Karpas-422 (cell line): ENCODE results near the gene PLCD4. TPM values are rescaled to one million over a fixed set of nuclear protein-coding genes. Genes with fewer than 3 reads are reported as not detected.

Experiments
- DNase-seq: peaks from one replicate; pipeline ENCODE4 v3.0.0-alpha.2; 2015
- H2AFZ ChIP-seq: fragments of 200-600 bp; sonication (generic); 2 replicates; pipeline ENCODE4 v1.6.1; 2014; ENCODE audit warnings: antibody characterized with exemption, low read length, mixed read lengths
- H3K27ac ChIP-seq: fragments of 200-600 bp; sonication (generic); 2 replicates; pipeline ENCODE4 v1.5.1; 2014; ENCODE audit warnings: mild to moderate bottlenecking, low read length, moderate library complexity
- H3K27me3 ChIP-seq: fragments of 200-600 bp; sonication (generic); 2 replicates; pipeline ENCODE4 v1.6.1; 2014; ENCODE audit warnings: low read length, mixed read lengths
- H3K36me3 ChIP-seq: fragments of 200-600 bp; sonication (generic); 2 replicates; pipeline ENCODE4 v1.6.1; 2014; ENCODE audit warnings: low read length, mixed read lengths; ENCODE audit not compliant: insufficient read depth
- H3K4me1 ChIP-seq: fragments of 200-600 bp; sonication (generic); 2 replicates; pipeline ENCODE4 v1.6.1; 2014; ENCODE audit warnings: mild to moderate bottlenecking, low read length, mixed read lengths
- H3K4me2 ChIP-seq: fragments of 200-600 bp; sonication (generic); 2 replicates; pipeline ENCODE4 v1.6.1; 2014; ENCODE audit warnings: low read length, low read depth, mild to moderate bottlenecking; ENCODE audit not compliant: poor library complexity, severe bottlenecking
- H3K4me3 ChIP-seq: fragments of 200-600 bp; sonication (generic); 2 replicates; pipeline ENCODE4 v1.5.1; 2014; ENCODE audit warnings: mild to moderate bottlenecking, antibody characterized with exemption, low read length, mixed read lengths
- H3K79me2 ChIP-seq: fragments of 200-600 bp; sonication (generic); 2 replicates; pipeline ENCODE4 v1.6.1; 2014; ENCODE audit warnings: mild to moderate bottlenecking, low read length, mixed read lengths
- H3K9ac ChIP-seq: fragments of 200-600 bp; sonication (generic); 2 replicates; pipeline ENCODE4 v1.6.0; 2014; ENCODE audit warnings: low read length
- H3K9me2 ChIP-seq: fragments of 200-600 bp; sonication (generic), shearing (Covaris generic); replicated peaks from 2 replicates; pipeline ENCODE4 v1.6.0; 2014; ENCODE audit warnings: mild to moderate bottlenecking, low read length, moderate library complexity; ENCODE audit not compliant: insufficient read depth
- H3K9me3 ChIP-seq: fragments of 300-700, 200-600 bp; sonication (generic); 2 replicates; pipeline ENCODE4 v1.6.1; 2014; ENCODE audit warnings: low read length, mixed read lengths
- H4K20me1 ChIP-seq: fragments of 200-600 bp; sonication (generic); 2 replicates; pipeline ENCODE4 v1.6.1; 2014; ENCODE audit warnings: mild to moderate bottlenecking, antibody characterized with exemption, low read length, low read depth; ENCODE audit not compliant: insufficient read depth
- total RNA-seq: library from RNA; depleted of rRNA; stranded (reverse); fragments of >200 nt; shearing (Covaris generic); gene quantifications from 2 replicates; pipeline ENCODE4 v1.2.3, GENCODE V29; 2014; ENCODE audit warnings: low replicate concordance

PLCD4 gene
- total RNA-seq, 1 experiment from 2014 or later, result not detected

DNA sequence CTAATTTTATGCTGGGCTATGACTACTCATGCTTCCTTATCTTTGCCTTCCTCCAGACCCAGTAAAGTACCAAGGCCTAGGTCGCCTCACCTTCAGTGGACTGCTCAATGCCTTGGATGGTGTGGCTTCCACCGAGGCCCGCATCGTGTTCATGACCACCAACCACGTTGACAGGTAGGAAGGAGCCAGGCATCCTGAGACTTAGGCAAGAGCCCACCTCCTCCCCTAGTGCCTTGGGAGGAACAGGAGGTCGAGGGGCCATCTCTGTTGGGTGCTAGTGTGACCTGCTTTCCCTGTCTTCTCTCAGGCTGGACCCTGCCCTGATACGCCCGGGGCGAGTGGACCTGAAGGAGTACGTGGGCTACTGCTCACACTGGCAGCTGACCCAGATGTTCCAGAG lies 55.1 kb downstream of the PLCD4 start:
- no peaks in the 10 kb centered on the region for H3K27me3 ChIP-seq
- H3K9ac ChIP-seq, result no peak overlapping the region
- no peak overlapping the region for H3K27ac ChIP-seq
- H3K9me3 ChIP-seq, result no peaks in the 10 kb centered on the region
- H3K79me2 ChIP-seq, result peaks cover 27% of the 10 kb centered on the region
- H3K4me1 ChIP-seq, result peaks cover 21% of the 10 kb centered on the region
- peaks cover 28% of the 10 kb centered on the region; the same call in 1 of the 2 replicates for H3K36me3 ChIP-seq
- no peaks in the 10 kb centered on the region for H4K20me1 ChIP-seq
- H3K9me2 ChIP-seq, result no peaks in the 10 kb centered on the region
- no peak overlapping the region for H3K4me3 ChIP-seq
- H2AFZ ChIP-seq, result no peak overlapping the region
- no peak overlapping the region for H3K4me2 ChIP-seq
- DNase-seq, result no peak

DNA sequence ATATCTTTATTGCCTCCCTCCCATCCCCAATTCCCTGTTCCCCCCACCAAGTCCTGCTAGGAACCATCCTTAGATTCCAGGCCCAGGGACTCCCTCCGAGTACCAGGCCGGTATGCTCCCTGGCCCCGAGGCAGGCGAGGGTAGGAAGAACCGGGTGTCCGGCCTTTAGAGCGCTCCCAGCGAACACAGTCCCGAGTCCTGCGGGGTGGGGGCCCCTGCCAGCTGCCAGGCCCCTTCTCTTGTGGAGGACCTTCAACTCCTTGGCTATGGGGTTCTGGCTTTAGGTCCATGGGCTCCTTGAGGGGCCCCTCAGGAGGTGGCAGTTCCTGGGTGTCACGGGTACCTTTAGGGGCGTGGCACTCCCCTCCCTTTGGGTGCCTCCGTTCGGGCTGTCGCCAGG lies 56.2 kb downstream of the PLCD4 start:
- Histone ChIP-seq H3K27ac (no peak overlapping the region), H3K9me3 (no peaks in the 10 kb centered on the region), H2AFZ (no peak overlapping the region), H3K36me3 (peaks cover 26% of the 10 kb centered on the region; the same call in 1 of the 2 replicates), H3K4me1 (peaks cover 14% of the 10 kb centered on the region), H3K79me2 (peaks cover 18% of the 10 kb centered on the region), H3K9ac (no peak overlapping the region), H3K4me3 (no peak overlapping the region), H3K27me3 (no peaks in the 10 kb centered on the region), H4K20me1 (no peaks in the 10 kb centered on the region), H3K4me2 (no peak overlapping the region), H3K9me2 (no peaks in the 10 kb centered on the region)
- DNase-seq, result no peak

DNA sequence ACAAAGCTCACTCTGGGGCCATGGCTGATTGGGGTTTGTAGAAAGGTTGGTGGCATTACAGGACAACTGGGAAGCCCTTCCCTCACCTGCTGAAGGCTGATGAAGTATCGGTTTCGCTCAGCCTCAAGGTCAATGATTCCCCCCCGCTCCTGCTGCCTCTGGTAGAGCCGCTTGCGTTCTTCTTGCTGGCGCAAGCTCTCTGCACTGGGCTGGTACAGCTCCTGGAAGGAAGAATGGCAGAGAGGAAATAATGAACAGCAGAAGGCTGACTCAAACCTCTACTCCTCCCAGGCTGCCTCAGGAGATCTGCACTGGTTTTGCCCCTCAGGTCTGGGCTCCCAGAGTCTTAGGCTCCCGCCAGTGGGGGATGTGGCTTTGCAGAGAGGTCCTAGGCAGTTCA lies 57.0 kb downstream of the PLCD4 start:
- no peak for DNase-seq
- H3K27ac ChIP-seq, result no peak overlapping the region
- peaks cover 26% of the 10 kb centered on the region; the same call in 1 of the 2 replicates for H3K36me3 ChIP-seq
- H3K79me2 ChIP-seq, result peaks cover 22% of the 10 kb centered on the region
- no peaks in the 10 kb centered on the region for H3K9me2 ChIP-seq
- H2AFZ ChIP-seq, result no peak overlapping the region
- H3K9me3 ChIP-seq, result no peaks in the 10 kb centered on the region
- H3K4me1 ChIP-seq, result peaks cover 14% of the 10 kb centered on the region
- no peak overlapping the region for H3K9ac ChIP-seq
- no peaks in the 10 kb centered on the region for H4K20me1 ChIP-seq
- H3K4me2 ChIP-seq, result no peak overlapping the region
- H3K4me3 ChIP-seq, result no peak overlapping the region
- H3K27me3 ChIP-seq, result no peaks in the 10 kb centered on the region

DNA sequence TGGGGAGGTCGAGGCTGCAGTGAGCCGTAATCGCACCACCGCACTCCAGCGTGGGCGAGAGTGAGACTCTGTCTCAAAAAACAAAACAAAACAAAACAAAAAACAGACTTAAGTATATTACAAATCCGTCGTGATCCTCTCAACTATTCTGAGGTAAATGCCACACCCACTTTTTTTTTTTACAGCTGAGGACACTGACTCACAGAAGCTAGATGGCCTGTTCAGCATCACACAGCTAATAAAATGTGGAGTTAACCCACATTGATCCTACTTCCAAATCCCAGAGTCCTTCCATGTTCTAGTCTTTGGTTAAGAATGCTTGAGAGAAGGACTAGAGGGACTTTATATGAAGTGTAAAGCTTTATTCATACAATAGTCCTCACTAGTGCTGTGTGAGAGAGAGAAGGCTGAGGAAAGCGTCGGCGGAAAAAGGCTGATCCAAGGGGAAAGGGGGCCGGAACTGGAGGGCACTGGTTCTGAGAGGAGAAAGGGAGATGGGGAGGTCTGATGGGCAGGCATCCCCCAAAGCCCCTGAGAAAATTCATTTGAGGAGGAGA lies 63.5 kb downstream of the PLCD4 start:
- Histone ChIP-seq H3K27ac (peak overlapping the region; percentile 33; the same call in 1 of the 2 replicates), H3K79me2 (peaks cover 32% of the 10 kb centered on the region), H3K4me3 (peak overlapping the region; percentile 81), H3K36me3 (peaks cover 3% of the 10 kb centered on the region; the same call in 1 of the 2 replicates), H3K9me3 (no peaks in the 10 kb centered on the region), H3K9me2 (no peaks in the 10 kb centered on the region), H3K9ac (peak overlapping the region; percentile 75), H2AFZ (peak overlapping the region; percentile 9; the same call in 1 of the 2 replicates), H3K27me3 (no peaks in the 10 kb centered on the region), H3K4me2 (peak overlapping the region; percentile 95), H3K4me1 (peaks cover 16% of the 10 kb centered on the region), H4K20me1 (no peaks in the 10 kb centered on the region)
- no peak for DNase-seq

DNA sequence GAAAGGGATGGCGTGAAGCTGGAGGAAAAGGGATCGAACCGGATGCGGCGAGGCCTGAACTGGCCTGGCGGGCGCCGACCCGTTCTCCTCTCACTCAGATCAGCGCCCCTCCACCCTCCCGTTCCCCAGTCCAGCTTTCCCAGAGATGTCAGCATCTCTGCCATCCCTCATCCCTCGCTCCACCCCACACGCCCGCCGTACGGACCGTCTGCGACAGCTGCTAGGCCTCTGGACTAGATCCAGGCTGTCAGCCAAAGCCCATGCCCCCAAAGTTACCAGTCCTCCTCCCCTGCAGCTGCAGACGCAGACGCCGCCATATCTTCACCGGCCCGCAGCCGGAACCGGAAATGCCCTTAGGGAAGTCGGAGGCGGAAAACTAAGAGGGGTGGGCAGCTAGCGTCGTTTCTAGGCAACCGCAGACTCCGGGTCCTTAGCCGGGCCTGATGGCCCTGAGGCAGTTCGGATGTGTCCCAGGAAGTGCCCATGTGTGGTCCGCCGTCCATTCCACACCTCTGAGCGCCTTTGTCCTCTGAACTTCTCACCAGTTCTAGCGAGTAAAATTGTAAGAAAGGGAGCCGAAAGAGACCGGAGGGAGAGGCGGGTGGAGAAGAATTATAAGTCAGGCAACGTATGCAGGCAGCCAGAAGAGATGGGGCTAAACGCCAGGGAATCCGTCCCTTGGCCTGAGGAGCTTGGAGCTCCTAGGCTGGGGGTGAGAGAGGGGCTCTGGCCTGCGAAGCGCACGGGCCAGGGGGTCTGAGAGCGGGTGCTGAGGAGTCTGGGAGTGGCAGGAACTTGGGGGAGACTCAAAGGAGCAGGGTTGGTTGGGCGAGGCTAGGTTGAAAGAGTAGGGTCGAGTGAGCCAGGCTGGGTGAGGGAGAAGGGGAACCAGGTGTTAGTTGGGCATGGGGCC lies 64.2 kb downstream of the PLCD4 start, which contains the start of the genes RNF25 and STK36:
Gene RNF25, minus strand, starts transcription at position 349 of the 913 bp plus-strand sequence. Its CDS starts 32 bp downstream, at position 317.
Gene STK36, plus strand, starts transcription at position 433 of the 913 bp plus-strand sequence. CDS start 744 bp downstream, outside the sequence.
- Histone ChIP-seq H3K4me3 (peak within 1 kb of the TSS; percentile 81), H3K4me2 (peak within 1 kb of the TSS; percentile 95), H3K9me2 (no peaks in the 10 kb centered on the region), H3K27me3 (no peaks in the 10 kb centered on the region), H3K79me2 (peaks cover 32% of the 10 kb centered on the region), H3K9me3 (no peaks in the 10 kb centered on the region), H2AFZ (peak within 1 kb of the TSS; percentile 9; the same call in 1 of the 2 replicates), H4K20me1 (no peaks in the 10 kb centered on the region), H3K27ac (peak within 1 kb of the TSS; percentile 33; the same call in 1 of the 2 replicates), H3K36me3 (no peaks in the 10 kb centered on the region), H3K4me1 (peaks cover 16% of the 10 kb centered on the region), H3K9ac (peak within 1 kb of the TSS; percentile 75)
- peak; percentile 96 for DNase-seq

DNA sequence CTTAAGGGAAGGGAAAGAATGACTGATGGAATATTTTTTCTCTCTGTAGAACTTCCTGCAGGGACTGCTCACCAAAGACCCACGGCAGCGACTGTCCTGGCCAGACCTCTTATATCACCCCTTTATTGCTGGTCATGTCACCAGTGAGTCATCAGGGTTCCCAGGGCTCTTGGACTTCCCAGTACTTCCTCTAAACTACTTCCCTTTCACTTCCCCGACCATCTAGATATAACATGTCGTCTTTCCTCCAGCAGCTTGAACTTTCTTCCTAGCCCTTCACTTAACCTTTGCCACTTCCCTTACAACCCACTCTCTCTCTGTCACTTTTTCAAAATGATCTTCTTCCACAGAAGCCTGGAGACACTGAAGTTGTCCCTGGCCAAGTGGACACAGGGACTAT lies 71.4 kb downstream of the PLCD4 start:
- Histone ChIP-seq H3K36me3 (no peaks in the 10 kb centered on the region), H3K27ac (no peak overlapping the region), H3K9ac (no peak overlapping the region), H3K79me2 (no peaks in the 10 kb centered on the region), H4K20me1 (no peaks in the 10 kb centered on the region), H3K27me3 (no peaks in the 10 kb centered on the region), H2AFZ (no peak overlapping the region), H3K4me1 (no peaks in the 10 kb centered on the region), H3K9me3 (no peaks in the 10 kb centered on the region), H3K9me2 (no peaks in the 10 kb centered on the region), H3K4me2 (no peak overlapping the region), H3K4me3 (no peak overlapping the region)
- no peak for DNase-seq

DNA sequence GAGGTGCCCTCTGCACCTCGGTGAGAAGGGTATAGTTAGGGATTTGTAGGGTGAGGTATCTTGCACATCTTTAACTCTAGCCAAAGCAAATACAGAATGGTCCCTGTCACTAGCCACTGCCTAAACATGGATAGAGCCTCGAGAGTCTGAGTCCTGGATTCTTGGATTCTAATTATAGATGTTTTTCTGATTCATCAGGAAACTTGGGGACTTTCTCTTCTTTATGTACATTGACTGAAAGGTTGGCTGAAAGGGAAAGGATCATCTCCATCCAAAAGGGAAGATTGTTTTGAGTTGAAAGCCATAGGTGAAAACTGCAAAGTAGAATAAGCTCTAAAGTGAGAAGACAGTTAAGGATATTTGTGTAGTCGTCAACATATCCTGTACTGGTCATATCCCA lies 72.4 kb downstream of the PLCD4 start:
- H3K4me3 ChIP-seq, result no peak overlapping the region

More for the DNA sequence above, 72.4 kb downstream of the PLCD4 start:
- Histone ChIP-seq H3K79me2 (no peaks in the 10 kb centered on the region), H3K36me3 (no peaks in the 10 kb centered on the region), H3K4me1 (no peaks in the 10 kb centered on the region), H3K9ac (no peak overlapping the region), H3K9me3 (no peaks in the 10 kb centered on the region), H4K20me1 (no peaks in the 10 kb centered on the region), H3K27ac (no peak overlapping the region), H3K9me2 (no peaks in the 10 kb centered on the region), H2AFZ (no peak overlapping the region), H3K4me2 (no peak overlapping the region), H3K27me3 (no peaks in the 10 kb centered on the region)
- no peak for DNase-seq
